Neural crest cell (in vitro differentiated cells): ENCODE measurements around the gene DLL4. TPM values are rescaled to one million over a fixed set of nuclear protein-coding genes. Genes with fewer than 3 reads are reported as not detected.

ENCODE experiments used
- DNase-seq: peaks from one replicate; pipeline ENCODE4 v3.0.0; 2021; ENCODE audit warnings: low read depth, mixed read lengths, low spot score
- H3K27ac Mint-ChIP-seq: one replicate; pipeline ENCODE4 v1.8.0; 2021; ENCODE audit warnings: mild to moderate bottlenecking, mixed read lengths; ENCODE audit not compliant: unreplicated experiment
- H3K27me3 Mint-ChIP-seq: 2 replicates; pipeline ENCODE4 v1.8.0; 2021; ENCODE audit warnings: low read depth, mild to moderate bottlenecking, mixed read lengths
- H3K36me3 Mint-ChIP-seq: 2 replicates; pipeline ENCODE4 v1.8.0; 2021; ENCODE audit warnings: low read depth, mild to moderate bottlenecking, mixed read lengths
- H3K4me1 Mint-ChIP-seq: 2 replicates; pipeline ENCODE4 v1.8.0; 2021; ENCODE audit warnings: mixed read lengths
- H3K4me3 Mint-ChIP-seq: one replicate; pipeline ENCODE4 v1.8.0; 2021; ENCODE audit warnings: mild to moderate bottlenecking, mixed read lengths
- H3K9me3 Mint-ChIP-seq: 2 replicates; pipeline ENCODE4 v1.8.0; 2021; ENCODE audit warnings: mixed read lengths
- CTCF ChIP-seq: fragments of 200-600 bp; sonication (generic); conservative IDR thresholded peaks from 2 replicates; pipeline ENCODE4 v1.5.0; 2021; ENCODE audit warnings: antibody characterized with exemption, mild to moderate bottlenecking
- total RNA-seq: library from RNA; stranded (reverse); gene quantifications from 2 replicates; pipeline ENCODE4 v1.2.1, GENCODE V29; 2021

The DLL4 gene
- total RNA-seq, 1 donor from 2014 or later, result 1.7 TPM

GRCh38 chr15:40908095-40908494 lies 21.0 kb upstream of the DLL4 start:
- H3K9me3 Mint-ChIP-seq, result no peaks in the 10 kb centered on the region
- no peak overlapping the region for H3K4me3 Mint-ChIP-seq
- no peak for TF ChIP-seq CTCF
- H3K36me3 Mint-ChIP-seq, result no peaks in the 10 kb centered on the region
- peaks cover 38% of the 10 kb centered on the region for H3K4me1 Mint-ChIP-seq
- no peak overlapping the region for H3K27ac Mint-ChIP-seq
- H3K27me3 Mint-ChIP-seq, result no peaks in the 10 kb centered on the region
- DNase-seq, result no peak

DNA sequence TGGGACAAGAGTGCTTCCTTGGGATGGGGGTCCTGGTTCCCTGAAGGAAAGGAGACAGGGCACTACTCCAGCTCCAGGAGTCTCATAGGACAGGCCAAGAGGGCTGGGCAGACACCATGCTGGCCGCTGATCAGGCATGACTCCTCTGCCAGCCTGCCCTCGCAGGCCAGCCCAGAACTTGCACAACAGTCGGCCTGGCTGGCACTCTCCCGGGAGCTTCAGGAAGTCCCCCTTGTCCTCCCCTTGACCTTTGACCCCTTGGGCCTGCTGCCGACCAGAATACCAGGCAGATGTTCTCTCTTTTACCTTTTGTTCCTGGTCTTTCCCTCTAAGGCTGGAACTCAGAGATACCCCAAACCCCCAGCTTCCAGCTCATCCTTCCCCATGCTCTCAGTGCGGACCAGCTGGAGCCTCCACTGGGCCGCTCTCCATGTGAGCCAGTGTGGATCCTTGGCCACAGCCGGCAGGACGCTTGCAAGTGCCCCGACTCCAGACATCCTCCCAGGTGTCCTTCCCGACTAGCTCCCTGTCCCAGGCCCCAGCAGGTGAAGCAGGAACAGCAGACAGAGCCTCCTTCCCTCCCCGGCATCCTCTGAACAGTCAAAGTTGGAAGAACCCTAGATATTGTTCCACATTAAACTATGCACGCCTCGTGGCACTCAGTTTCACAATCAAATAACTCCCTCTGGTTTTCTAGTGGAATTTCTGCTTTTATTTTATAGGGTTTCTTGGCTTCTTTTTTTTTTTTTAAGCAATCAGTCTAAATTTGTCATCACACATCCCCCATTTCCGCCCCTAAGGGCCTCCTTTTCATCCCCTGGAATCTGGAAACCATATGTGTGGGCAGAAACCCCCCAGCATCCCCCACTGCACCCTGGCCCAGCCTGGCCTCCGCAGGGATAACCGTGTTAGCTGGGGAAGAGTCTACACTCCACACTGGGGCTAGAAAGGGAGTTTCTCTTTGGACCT lies 19.2 kb upstream of the DLL4 start:
- DNase-seq, result no peak
- Mint-ChIP-seq H3K36me3 (no peaks in the 10 kb centered on the region), H3K9me3 (no peaks in the 10 kb centered on the region), H3K4me3 (peak overlapping the region; percentile 17), H3K27me3 (no peaks in the 10 kb centered on the region), H3K27ac (no peak overlapping the region), H3K4me1 (peaks cover 40% of the 10 kb centered on the region)
- no peak for TF ChIP-seq CTCF

DNA sequence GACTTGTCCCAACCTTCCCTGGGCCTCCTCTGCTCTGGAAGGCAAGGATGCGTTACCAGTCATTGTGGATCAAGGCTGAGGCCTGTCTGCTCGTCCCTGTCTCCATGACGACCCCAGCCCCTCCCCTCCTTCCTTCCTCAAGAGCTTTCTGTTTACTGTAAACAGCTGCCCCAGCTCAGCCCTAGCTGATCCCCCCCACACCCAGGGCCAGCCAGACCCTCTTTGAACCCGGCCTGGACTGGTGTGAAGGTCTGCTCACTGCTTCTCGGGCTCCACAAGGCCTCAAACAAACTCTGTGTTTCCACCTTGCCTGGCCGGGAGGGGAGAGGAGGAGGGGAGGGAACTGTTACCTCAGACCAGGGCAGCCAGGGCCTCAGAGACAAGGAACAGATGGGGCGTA lies 18.0 kb upstream of the DLL4 start:
- no peak for TF ChIP-seq CTCF

DNA sequence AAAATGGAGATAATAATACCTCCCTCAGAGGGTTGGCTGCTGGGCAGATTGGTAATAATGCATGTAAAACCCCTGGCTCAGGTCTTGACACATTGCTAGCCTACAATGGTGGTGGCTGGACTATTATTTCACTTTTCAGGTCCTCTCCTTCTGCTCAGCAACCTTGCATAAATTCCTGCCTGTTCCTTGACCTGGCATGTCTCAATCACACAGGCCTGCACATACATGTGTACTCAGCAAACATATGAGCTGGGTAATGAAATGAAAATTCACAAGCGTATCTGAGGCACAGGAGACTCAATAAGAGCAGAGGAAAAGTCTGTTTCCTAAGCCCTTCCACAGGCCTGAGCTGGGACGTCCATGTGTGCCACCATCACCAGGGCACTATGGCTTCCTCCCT lies 17.4 kb upstream of the DLL4 start:
- Mint-ChIP-seq H3K27me3 (no peaks in the 10 kb centered on the region), H3K27ac (no peak overlapping the region), H3K9me3 (no peaks in the 10 kb centered on the region), H3K36me3 (no peaks in the 10 kb centered on the region), H3K4me3 (peak overlapping the region; percentile 18), H3K4me1 (peaks cover 40% of the 10 kb centered on the region)
- TF ChIP-seq CTCF, result no peak
- DNase-seq, result no peak

More for the DNA sequence above, 18.0 kb upstream of the DLL4 start:
- peak overlapping the region; percentile 49 for H3K4me3 Mint-ChIP-seq
- no peaks in the 10 kb centered on the region for H3K27me3 Mint-ChIP-seq
- no peaks in the 10 kb centered on the region for H3K36me3 Mint-ChIP-seq
- DNase-seq, result no peak
- H3K4me1 Mint-ChIP-seq, result peaks cover 35% of the 10 kb centered on the region
- no peaks in the 10 kb centered on the region for H3K9me3 Mint-ChIP-seq
- peak overlapping the region; percentile 97 for H3K27ac Mint-ChIP-seq

DNA sequence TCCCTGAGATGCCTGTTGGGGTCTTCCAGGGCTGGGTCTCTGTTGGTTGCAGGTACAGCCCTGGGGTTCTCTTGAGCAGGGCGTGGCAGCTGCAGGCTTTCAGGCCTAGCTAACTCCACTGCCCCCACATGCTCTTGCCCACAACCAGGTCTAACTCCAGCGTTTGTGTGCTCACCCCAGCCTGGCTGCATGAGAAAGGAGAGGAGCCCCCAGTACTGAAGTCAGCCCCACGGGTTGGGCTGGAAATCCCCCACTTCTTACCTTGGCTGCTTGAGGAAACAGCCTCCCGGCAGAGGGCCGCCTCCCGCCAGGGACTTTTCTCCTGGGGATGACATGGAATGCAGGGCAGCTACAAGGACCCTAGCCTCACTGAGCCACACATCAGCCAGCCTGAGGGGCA lies 16.7 kb upstream of the DLL4 start:
- H3K9me3 Mint-ChIP-seq, result no peaks in the 10 kb centered on the region
- no peaks in the 10 kb centered on the region for H3K27me3 Mint-ChIP-seq
- H3K27ac Mint-ChIP-seq, result no peak overlapping the region
- no peak overlapping the region for H3K4me3 Mint-ChIP-seq
- no peak for DNase-seq
- H3K4me1 Mint-ChIP-seq, result peaks cover 40% of the 10 kb centered on the region
- no peak for TF ChIP-seq CTCF
- H3K36me3 Mint-ChIP-seq, result no peaks in the 10 kb centered on the region
